HG03565 (cell line): ENCODE data around the gene DUSP22.
A peak's percentile ranks its signal among the peaks of the same experiment; 100 is the strongest.
"Not testable (repeated sequence)": the region's sequence is repeated elsewhere in the genome, so short reads cannot be mapped to it uniquely, and the experiment has no call there.

ENCODE experiments used
- ATAC-seq: cut with Tn5 transposase; IDR thresholded peaks from one replicate; pipeline ENCODE4 v1.9.1; 2021; ENCODE audit warnings: mild to moderate bottlenecking, moderate library complexity; ENCODE audit not compliant: unreplicated experiment

DUSP22 gene

DNA sequence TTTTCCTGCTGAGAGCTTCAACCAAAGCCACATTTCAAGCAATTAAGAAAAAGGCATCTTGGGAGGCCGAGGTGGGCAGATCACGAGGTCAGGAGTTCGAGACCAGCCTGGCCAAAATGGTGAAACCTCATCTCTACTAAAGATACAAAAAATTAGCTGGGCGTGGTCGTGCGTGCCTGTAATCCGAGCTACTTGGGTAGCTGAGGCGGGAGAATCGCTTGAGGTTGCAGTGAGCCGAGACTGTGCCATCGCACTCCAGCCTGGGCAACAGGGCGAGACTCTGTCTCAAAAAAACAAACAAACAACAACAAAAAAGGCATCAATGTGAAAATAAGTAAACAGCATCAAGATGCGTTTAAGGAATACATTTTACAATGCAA lies 85.3 kb downstream of the DUSP22 start:
- not testable (repeated sequence) for ATAC-seq

DNA sequence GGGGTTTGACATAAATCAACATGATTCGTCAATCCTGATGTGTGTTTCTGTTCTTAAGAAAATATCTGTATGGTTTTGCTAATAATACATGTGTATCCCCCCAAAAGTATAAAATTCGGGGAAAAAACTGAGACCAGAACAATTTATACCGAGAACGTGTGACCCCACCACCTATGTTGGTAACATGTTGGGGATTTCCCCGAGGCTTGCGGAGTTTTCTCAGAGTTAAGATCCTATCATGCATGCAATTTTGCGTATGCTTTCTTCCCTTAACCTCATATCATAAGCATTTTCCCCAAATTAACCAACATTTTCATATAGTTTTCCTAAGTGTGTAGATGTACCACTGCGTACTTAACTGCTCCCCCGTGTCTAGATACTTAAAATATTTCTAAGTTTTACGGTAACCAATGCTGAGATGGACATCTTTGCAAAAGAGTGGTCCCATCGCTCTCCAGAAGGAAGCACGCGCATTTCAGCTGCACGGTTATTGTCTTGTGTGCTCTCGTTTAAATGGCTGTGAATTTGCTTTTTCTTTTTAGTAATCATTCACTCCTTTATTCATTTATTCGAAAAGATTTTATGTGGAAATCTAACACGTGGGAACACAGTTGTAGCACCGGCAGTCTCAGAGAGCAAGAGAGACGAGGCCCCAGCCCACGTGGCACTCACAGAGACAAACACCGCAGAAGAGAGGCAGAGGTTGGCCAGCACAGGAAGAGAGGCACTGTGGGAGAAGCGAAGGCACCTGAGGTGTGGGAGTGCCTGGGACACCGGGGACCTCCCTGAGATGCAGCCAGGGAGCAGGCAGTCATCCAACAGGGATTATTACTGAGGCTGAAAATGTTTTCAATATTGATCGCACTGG lies 86.0 kb downstream of the DUSP22 start:
- no peak for ATAC-seq

GRCh38 chr6:378958-379409 lies 86.7 kb downstream of the DUSP22 start:
- ATAC-seq = no peak

DNA sequence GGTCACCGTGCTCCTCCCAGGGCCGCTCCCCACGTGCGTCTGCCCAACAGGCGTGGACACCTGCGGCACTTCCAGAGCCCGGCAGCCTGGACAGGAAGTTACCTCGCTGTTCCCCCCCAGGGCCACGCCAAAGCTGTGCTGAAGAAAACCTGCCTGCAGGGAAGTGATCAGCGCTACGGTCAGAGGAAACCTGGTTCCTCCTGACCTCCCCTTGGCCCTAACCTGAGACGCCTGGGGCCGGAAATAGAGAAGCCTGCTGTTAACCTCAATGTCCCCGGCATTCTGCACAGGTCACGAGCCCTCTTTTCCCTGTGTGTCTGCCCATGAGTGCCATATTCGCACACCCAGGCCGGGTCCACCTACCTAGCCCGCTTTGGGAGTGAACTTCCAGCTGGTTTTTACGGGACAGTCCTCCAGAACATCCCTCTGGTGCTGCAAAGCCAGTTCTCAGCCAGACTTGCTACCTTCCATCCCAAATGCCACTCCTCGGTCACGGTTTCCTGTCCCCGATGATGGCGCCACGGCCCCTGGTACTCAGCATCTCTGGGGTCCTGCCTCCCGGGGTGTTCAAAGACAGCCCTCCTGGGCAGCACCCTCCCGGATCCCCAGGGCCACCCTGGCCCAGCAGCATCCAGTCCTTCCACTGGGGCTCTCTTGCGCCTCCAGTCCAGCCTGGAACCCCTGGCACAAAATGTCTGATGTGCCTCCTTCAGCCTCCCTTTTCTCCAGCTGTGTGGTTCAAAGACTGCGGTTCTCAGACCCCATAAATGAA lies 87.3 kb downstream of the DUSP22 start:
- ATAC-seq = peak; percentile 37

GRCh38 chr6:380234-381218 lies 88.2 kb downstream of the DUSP22 start:
- no peak for ATAC-seq

GRCh38 chr6:381742-382461 lies 89.6 kb downstream of the DUSP22 start:
- no peak for ATAC-seq

DNA sequence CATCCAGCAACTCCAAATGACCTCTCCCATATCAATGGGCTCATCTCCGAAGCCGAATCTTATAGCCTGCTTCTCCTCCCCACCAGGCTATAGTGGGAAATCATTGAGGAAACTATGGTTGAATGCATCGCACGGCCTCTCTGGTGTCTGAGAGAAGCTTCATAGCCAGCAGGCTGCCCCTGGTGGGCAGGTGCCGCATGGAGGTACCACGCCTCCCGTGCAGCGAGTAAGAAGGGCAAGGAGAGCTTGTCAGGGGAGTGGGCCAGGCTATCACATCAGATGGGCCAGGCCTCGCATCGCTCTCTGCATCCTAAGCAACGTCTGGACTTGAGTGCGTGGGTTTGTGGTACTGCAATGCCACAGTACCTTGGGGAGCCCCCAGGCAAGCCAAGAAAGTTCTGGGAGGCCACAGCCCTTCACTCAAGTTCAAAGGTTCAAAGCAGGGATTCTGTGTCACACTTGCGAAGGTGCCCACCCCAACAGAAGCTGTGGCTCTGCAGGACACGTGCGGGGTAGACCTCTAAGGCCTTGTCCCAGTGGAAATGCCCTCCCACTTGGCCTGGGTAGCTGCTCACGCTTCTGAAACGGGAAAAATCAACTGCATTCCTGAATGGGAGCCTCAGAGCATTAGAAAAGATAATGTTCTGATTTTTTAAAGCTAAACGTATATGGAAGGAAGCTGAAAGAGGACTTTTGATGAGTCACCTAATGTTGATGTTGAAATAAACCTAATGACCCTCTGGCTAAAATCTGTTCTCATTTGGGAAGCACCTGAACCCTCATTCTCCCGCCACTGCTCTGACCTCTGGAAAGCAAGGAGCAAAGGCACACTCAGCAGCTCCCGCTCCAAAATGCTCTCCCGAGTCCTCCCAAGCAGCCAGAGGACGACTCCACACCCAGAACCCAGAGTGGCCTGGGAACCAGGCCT lies 90.9 kb downstream of the DUSP22 start:
- no peak for ATAC-seq

DNA sequence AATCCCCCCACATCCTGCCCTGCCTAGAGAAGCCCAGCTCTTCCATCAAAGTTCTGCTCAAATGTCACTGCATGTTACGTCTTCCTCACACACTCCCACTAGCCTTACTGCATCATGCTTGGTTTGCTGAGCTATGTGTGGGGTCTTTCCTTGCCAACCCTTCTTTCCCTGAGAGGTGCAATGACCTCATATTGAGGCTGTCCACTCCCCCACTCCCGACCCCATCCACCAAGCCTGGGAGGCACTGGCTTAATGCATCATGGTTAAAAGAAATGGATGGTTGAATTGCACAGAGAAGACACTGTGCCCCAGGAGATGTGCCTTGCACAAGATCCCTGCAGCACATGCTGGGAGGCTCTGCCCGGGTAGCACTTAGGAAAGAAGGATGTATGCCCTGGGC lies 91.6 kb downstream of the DUSP22 start:
- ATAC-seq = no peak

DNA sequence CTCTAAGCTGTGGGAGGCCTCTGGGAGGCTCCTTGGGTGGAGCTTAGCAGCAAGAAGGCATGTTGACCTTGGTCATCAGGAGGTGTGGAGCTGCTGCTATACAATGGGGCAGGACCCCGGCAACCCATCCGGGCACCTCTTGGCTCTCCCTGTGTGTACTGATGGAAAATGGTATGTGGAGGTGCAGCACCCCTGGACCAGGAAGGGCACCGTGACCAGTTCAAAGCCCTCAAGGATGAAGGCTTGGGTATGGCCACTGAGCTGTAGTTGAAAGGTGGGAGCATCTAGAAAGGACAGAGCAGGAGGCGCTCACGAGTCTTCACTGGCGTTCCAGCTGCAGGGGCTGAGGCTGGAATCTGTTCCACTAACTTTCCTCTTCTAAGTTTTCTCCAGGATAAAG lies 92.6 kb downstream of the DUSP22 start:
- ATAC-seq = no peak

DNA sequence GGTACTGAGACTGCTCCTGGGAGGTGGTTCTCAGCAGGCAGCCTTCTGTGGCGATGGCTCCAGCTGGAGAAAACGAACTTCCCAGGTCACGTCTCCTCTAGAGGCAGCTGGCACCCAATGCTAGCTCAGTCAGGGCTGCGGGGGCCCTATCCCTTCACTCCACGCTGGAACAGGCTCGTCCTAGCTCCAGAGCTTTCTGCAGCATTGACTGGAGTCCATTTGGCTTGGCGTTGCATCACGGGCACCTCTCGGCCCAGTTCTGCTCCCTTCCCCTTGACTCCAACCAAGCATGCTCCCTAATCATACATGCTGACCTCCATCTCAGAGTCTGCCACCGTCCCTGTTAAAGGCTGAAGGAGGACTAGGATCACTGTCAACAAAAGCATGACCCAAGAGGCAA lies 93.3 kb downstream of the DUSP22 start:
- ATAC-seq = no peak

DNA sequence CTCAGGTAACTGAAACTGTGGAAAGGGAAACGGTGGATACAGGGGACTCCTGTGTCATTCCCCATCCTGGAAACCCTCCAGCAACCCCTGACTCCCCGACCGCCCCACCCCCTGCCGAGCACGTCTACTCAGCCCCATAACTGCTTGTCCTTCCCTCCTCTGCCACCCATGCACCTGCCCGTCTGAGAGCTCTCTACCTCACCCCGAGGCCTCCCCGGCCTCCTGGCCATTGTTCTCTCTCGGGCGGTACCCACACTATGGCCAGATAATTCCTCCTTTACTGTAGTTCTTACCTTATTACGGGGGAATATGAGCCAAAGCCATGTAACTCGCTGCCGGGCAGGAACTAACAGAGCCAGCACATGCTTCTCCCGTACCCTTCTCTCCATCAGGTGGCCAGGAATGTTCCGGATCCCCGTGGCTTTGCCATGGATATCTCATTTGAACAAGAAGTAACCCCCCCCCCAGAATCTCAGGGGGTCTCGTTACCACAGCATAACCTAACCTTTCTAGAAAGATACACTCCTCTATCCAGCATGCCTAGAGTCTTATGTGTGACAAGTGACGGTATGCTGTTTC lies 94.5 kb downstream of the DUSP22 start:
- no peak for ATAC-seq

DNA sequence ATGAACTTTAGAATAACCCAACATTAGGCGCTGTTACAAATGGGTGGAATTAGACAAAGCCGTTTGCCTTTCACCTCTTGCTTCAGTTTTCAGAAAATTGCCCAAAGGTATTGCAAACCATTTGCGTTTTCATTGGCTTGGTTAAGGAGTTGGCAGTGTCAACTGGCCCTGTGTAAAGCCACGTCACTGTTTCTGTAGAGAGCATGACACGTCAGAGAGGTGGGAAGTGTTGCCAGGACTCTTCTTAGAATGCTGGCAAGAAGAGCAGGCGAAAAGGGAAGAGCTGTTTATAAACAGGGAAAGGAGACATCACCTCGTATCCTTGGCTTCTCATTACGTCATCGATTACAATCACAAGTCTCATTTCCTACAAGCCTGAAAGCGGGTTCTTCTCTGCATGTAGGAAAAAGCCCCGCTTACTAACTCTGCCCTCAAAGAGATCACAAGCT lies 95.0 kb downstream of the DUSP22 start:
- ATAC-seq = no peak

DNA sequence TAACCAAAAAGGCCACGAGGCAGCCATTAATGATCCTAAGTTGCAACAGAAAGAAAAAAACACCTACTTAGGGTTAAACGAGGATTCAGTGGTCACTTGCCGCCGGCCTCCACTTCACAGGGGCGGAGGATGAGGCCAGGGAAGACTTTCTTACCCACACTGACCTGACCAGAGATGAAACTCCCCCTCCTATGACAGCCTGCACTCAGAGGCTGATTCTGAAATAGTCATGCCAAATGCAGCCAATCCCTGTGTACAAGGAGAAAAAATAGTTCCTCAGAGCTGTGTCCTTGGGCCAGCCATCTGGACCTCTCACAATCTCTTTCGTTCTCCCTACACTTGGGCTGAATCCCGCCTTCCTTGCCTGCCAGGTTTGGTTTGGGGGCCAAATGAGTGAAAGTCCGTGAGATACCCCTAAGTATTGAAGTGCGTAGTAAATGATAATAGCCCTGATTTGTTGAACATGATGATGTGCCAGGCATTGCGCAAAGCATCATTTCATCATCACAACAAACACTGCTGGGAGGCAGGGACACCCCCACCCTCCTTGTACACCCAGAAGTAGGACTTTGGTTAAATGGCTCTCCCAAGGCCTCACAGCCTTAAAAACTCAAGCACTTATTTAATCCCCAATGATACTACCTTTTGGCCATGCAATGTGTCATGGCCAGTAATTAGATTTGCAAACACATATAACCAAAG lies 96.1 kb downstream of the DUSP22 start:
- no peak for ATAC-seq

DNA sequence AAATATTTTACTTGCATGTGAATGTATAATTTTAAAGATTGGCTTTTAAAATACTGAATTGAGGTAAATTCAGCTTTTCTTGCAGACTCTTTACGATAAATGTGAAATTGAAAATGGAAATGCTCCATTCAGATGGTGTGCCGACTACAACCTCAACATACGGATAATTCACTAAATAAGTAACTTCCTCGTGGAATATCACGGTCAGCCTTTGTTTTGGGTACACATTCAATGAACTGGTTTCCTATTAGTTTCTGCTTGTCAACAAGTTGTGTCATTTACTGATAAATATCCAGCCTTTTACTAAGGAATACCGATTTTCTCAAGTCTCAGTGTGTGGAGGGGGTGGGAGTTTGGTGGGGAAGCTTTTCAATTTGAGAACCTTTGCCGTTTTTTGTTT lies 96.9 kb downstream of the DUSP22 start:
- no peak for ATAC-seq

GRCh38 chr6:389622-390021 lies 97.3 kb downstream of the DUSP22 start:
- peak; percentile 43 for ATAC-seq

DNA sequence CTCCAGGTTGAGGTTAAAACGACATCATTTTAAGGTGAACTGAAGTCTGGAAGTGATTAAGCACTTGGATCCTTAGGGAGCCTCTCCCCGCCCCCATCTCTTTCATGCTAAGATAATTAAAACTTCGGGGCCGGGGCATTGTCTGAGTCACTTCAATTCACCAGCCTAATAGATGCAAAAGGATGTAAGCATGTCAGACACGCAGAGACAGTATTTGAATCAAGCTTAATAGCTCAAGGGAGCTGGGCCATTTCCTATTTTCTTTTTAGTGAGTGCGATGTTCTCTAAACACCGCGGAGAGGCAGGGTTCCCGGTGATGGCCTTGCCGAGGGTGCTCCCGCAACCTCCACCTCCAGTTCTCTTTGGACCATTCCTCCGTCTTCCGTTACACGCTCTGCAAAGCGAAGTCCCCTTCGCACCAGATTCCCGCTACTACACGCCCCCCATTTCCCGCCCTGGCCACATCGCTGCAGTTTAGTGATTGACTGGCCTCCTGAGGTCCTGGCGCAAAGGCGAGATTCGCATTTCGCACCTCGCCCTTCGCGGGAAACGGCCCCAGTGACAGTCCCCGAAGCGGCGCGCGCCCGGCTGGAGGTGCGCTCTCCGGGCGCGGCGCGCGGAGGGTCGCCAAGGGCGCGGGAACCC lies 98.7 kb downstream of the DUSP22 start:
- ATAC-seq = no peak

GRCh38 chr6:391559-392440 lies 99.5 kb downstream of the DUSP22 start, which contains the start of gene IRF4:
IRF4 (plus strand) TSS chr6:391752; CDS start chr6:393153, 1,401 bp downstream.
- ATAC-seq = no peak
